ENCODE data around the gene TMPRSS15.

The TMPRSS15 gene

DNA sequence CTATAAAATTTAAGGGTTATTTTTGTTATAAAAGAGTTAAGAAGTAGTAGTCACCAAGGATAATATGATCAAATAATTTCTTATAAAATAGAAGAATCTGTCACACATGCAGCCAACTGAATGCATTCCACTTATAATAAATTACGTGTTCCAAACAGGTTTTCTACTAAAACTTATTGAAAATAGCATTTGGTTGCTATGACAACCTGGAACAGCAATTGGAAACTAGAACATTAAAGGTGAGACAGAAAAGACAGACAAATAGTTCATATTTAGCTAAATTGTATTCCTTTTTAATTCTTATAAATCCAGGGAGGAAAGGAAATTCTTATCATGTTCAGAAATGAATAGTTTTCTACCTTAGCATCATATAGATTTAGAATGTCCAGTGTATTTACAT, 168.0 kb downstream of the TMPRSS15 start:
- no peak for DNase-seq

DNA sequence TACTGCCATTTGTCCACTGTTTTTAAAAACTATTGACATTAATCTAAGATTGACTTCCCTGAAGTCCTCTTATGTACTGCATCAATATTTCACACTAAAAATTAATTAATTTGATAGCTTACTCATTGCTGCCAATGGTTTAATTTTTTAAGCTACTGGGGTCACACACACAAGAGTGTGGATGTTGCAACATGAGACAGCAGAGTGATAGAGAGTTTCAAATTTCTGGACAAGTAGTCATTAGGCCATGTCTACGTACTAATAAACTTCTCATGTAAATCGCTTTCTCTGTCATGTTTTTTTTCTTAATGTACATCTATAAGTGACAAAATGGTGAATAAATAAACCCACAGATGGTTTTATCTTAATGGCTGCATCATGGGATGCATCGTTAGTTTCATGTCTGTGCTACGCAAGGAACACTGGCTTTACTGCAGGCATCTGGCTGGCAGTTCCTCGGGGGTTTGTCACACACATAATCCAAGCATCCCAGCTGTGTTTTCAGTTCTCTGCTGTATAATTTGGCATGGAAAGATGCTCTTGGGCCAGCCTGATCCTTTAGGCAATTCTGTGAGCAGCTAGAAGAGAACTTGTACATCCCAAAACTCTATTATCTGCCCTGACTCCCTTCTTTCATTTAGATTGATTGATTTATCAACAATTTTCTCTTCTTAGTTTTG, 175.4 kb downstream of the TMPRSS15 start:
- DNase-seq: peak; percentile 37

DNA sequence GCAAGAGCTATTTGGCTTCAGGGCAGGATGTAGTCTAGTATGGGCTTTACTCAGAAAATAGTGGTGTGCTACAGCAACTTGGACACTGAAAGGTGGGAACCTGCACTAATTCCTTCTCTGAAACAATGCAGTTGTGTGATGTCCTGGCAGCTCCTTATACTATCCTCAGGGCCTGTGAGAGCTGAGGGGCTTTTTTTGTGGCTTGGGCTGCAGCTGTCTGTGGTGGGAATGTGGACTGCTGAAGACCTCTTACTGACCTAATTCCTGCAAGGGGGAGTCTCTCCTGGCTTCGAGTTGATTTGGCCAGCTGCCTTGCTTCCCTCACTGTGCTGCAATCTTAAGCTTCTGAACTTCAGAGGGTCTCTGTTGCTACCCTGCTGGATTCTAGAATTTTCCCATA, 181.2 kb downstream of the TMPRSS15 start:
- no peak for DNase-seq

DNA sequence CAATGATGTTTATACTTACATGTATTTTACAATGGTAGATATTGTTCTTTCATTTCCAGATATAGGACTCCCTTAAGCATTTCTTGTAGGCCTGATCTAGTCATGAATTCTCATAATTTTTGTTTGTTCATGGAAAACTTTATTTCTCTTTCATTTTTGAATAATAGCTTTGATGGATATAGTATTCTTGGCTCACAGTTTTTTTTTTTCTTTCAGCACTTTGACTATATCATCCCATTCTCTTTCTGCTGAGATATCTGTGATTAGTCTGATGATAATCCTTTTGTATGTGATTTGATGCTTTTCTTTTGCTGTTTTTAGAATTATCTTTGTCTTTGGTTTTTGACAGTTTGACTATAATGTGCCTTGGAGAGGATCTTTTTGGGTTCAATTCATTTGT, 183.1 kb downstream of the TMPRSS15 start:
- no peak for DNase-seq

Data from NCI-H82 (cell line).